Smooth muscle cell (in vitro differentiated cells): Measurements from ENCODE around the gene ALG9. TPM values are rescaled to one million over a fixed set of nuclear protein-coding genes. Genes with fewer than 3 reads are reported as not detected.

Source experiments
- DNase-seq: peaks from one replicate; lab custom pipeline; 2025; ENCODE audit not compliant: unreplicated experiment; lab: John Stamatoyannopoulos, UW
- H2AFZ ChIP-seq: fragments of 200-600 bp; sonication (generic); 2 replicates; pipeline ENCODE4 v1.6.0; 2016; ENCODE audit warnings: antibody characterized with exemption, low read depth, mild to moderate bottlenecking
- H3F3A ChIP-seq: fragments of 200-600 bp; sonication (generic); 2 replicates; pipeline ENCODE4 v1.6.0; 2017; ENCODE audit warnings: antibody characterized with exemption, low read depth
- H3K27ac ChIP-seq: fragments of 200-600 bp; sonication (generic); 2 replicates; pipeline ENCODE4 v1.5.1; 2016; ENCODE audit warnings: low read depth, mild to moderate bottlenecking
- H3K27me3 ChIP-seq: fragments of 200-600 bp; sonication (generic); 2 replicates; pipeline ENCODE4 v1.6.1; 2016; ENCODE audit warnings: low read depth, mild to moderate bottlenecking
- H3K36me3 ChIP-seq: fragments of 200-600 bp; sonication (generic); 2 replicates; pipeline ENCODE4 v1.5.1; 2016; ENCODE audit warnings: low read depth
- H3K4me1 ChIP-seq: fragments of 200-600 bp; sonication (generic); 2 replicates; pipeline ENCODE4 v1.5.1; 2016; ENCODE audit warnings: low read depth
- H3K4me2 ChIP-seq: fragments of 200-600 bp; sonication (generic); 2 replicates; pipeline ENCODE4 v1.6.0; 2016; ENCODE audit warnings: mild to moderate bottlenecking
- H3K4me3 ChIP-seq: fragments of 200-600 bp; sonication (generic); 2 replicates; pipeline ENCODE4 v1.5.1; 2016; ENCODE audit warnings: mild to moderate bottlenecking
- H3K79me2 ChIP-seq: fragments of 200-600 bp; sonication (generic); 2 replicates; pipeline ENCODE4 v1.6.0; 2016; ENCODE audit warnings: low read depth, mild to moderate bottlenecking
- H3K9ac ChIP-seq: fragments of 200-600 bp; sonication (generic); 2 replicates; pipeline ENCODE4 v1.6.0; 2016; ENCODE audit warnings: low read depth
- H3K9me3 ChIP-seq: fragments of 200-600 bp; sonication (generic); replicated peaks from 2 replicates; pipeline ENCODE4 v1.5.1; 2016; ENCODE audit warnings: low read depth
- H4K20me1 ChIP-seq: fragments of 200-600 bp; sonication (generic); 2 replicates; pipeline ENCODE4 v1.6.0; 2016; ENCODE audit warnings: low read depth
- CTCF ChIP-seq: fragments of 200-600 bp; sonication (generic); IDR thresholded peaks from 2 replicates; pipeline ENCODE4 v1.5.1; 2017; ENCODE audit warnings: borderline replicate concordance, mild to moderate bottlenecking, antibody characterized with exemption; ENCODE audit not compliant: insufficient read depth, poor library complexity, severe bottlenecking
- WGBS: methylation state at CpG from one replicate; pipeline ENCODE4 v1.1.7; 2016; ENCODE audit warnings: low lambda C conversion rate; 5-methylcytosine and 5-hydroxymethylcytosine counted together
- polyA plus RNA-seq: library from polyadenylated mRNA; unstranded; fragments of >200 nt; fragmentation: Nextera tagmentation; extraction: Ambion mirVana; gene quantifications from 2 replicates; pipeline ENCODE4 v1.2.1, GENCODE V29; 2016
- total RNA-seq: library from RNA; depleted of rRNA; stranded (reverse); fragments of >200 nt; gene quantifications from 2 replicates; pipeline ENCODE4 v1.2.3, GENCODE V29; 2014

ALG9 gene
- total and polyA plus RNA-seq, 2 experiments from 2014 or later, result 70.5 to 116 TPM

- WGBS, result 84% methylated on average over 7 of the region's 7 CpGs
- Histone ChIP-seq H3K4me3 (no peak overlapping the region), H3K4me2 (peak overlapping the region; percentile 70), H3K27ac (peak overlapping the region; percentile 96), H3K36me3 (no peaks in the 10 kb centered on the region), H3K9ac (no peak overlapping the region), H3K9me3 (no peaks in the 10 kb centered on the region), H3K79me2 (no peaks in the 10 kb centered on the region), H3K27me3 (no peaks in the 10 kb centered on the region), H3F3A (peaks cover 17% of the 10 kb centered on the region), H4K20me1 (peaks cover 5% of the 10 kb centered on the region), H3K4me1 (peaks cover 16% of the 10 kb centered on the region), H2AFZ (no peak overlapping the region)
- TF ChIP-seq CTCF, result no peak
- no peak for DNase-seq
Measured at GRCh38 chr11:111845276-111846028, 25.9 kb downstream of the ALG9 start.

- H3K9me3 ChIP-seq, result no peaks in the 10 kb centered on the region
- WGBS, result 92% methylated on average over 5 of the region's 5 CpGs
- no peaks in the 10 kb centered on the region for H3K36me3 ChIP-seq
- H3K4me2 ChIP-seq, result no peak overlapping the region
- peaks cover 25% of the 10 kb centered on the region for H3K4me1 ChIP-seq
- no peak overlapping the region for H2AFZ ChIP-seq
- TF ChIP-seq CTCF, result no peak
- peaks cover 5% of the 10 kb centered on the region for H4K20me1 ChIP-seq
- no peak for DNase-seq
- H3K4me3 ChIP-seq, result no peak overlapping the region
- no peaks in the 10 kb centered on the region for H3K27me3 ChIP-seq
- H3F3A ChIP-seq, result peaks cover 17% of the 10 kb centered on the region
- H3K27ac ChIP-seq, result no peak overlapping the region
- H3K9ac ChIP-seq, result no peak overlapping the region
- no peaks in the 10 kb centered on the region for H3K79me2 ChIP-seq
Measured at GRCh38 chr11:111843661-111844060, 27.7 kb downstream of the ALG9 start.

- peak overlapping the region; percentile 61 for H3K4me2 ChIP-seq
- H2AFZ ChIP-seq, result no peak overlapping the region
- no peak overlapping the region for H3K27ac ChIP-seq
Measured at GRCh38 chr11:111841370-111842053, 29.9 kb downstream of the ALG9 start.

More at GRCh38 chr11:111841370-111842053, 29.9 kb downstream of the ALG9 start:
- H4K20me1 ChIP-seq, result peaks cover 3% of the 10 kb centered on the region
- H3K9ac ChIP-seq, result no peak overlapping the region
- DNase-seq, result peak; percentile 38
- H3K4me3 ChIP-seq, result no peak overlapping the region
- no peaks in the 10 kb centered on the region for H3K36me3 ChIP-seq
- peak; percentile 84 for TF ChIP-seq CTCF
- peaks cover 15% of the 10 kb centered on the region for H3K4me1 ChIP-seq
- no peaks in the 10 kb centered on the region for H3K9me3 ChIP-seq
- WGBS, result 29% methylated on average over 10 of the region's 10 CpGs
- no peaks in the 10 kb centered on the region for H3K79me2 ChIP-seq
- H3K27me3 ChIP-seq, result no peaks in the 10 kb centered on the region
- H3F3A ChIP-seq, result peaks cover 4% of the 10 kb centered on the region
